Spleen (tissue), 11 donors: ENCODE measurements around the gene ARMCX4. TPM values are rescaled to one million over a fixed set of nuclear protein-coding genes. Genes with fewer than 3 reads are reported as not detected.
"Not testable (repeated sequence)": the region's sequence is repeated elsewhere in the genome, so short reads cannot be mapped to it uniquely, and the experiment has no call there.

Source experiments
- DNase-seq: peaks from one replicate; pipeline ENCODE4 v3.0.0-alpha.2; 2020
- H3K27ac ChIP-seq, 8 donors: fragments of 200-600 bp; sonication (generic) in 7 of 8; 1 replicate in 4 of 8; 2 replicates in 4 of 8; pipeline versions ENCODE4 v1.5.0 to v1.8.0; 2016 to 2021; ENCODE audit warnings: inconsistent platforms in 4 of 8, mild to moderate bottlenecking in 4 of 8, moderate library complexity in 1 of 8
- H3K27me3 ChIP-seq, 7 donors: fragments of 200-600 bp; sonication (generic) in 6 of 7; replicated peaks in 1 of 7; 1 replicate in 4 of 7; 2 replicates in 3 of 7; pipeline versions ENCODE4 v1.5.0 to v1.8.0; 2016 to 2021; ENCODE audit warnings: inconsistent platforms in 3 of 7, mild to moderate bottlenecking in 1 of 7
- H3K36me3 ChIP-seq, 6 donors: fragments of 200-600 bp; sonication (generic) in 5 of 6; 1 replicate in 4 of 6; 2 replicates in 2 of 6; pipeline versions ENCODE4 v1.5.0 to v1.8.0; 2016 to 2021; ENCODE audit warnings: inconsistent platforms in 2 of 6
- H3K4me1 ChIP-seq, 6 donors: fragments of 200-600 bp; sonication (generic) in 5 of 6; 1 replicate in 3 of 6; 2 replicates in 3 of 6; pipeline versions ENCODE4 v1.5.0 to v1.8.0; 2016 to 2021; ENCODE audit warnings: inconsistent platforms in 3 of 6
- H3K4me3 ChIP-seq, 8 donors: fragments of 200-600 bp; sonication (generic) in 7 of 8; 1 replicate in 4 of 8; 2 replicates in 4 of 8; pipeline versions ENCODE4 v1.5.0 to v1.8.0; 2016 to 2021; ENCODE audit warnings: inconsistent platforms in 4 of 8, mild to moderate bottlenecking in 4 of 8, moderate library complexity in 2 of 8
- H3K9me3 ChIP-seq, 8 donors: fragments of 200-600 bp; sonication (generic) in 7 of 8; 1 replicate in 4 of 8; 2 replicates in 4 of 8; pipeline versions ENCODE4 v1.5.0 to v1.8.0; 2016 to 2021; ENCODE audit warnings: inconsistent platforms in 4 of 8
- POLR2A ChIP-seq, 3 donors: fragments of 450-650 bp; IDR thresholded peaks; one replicate each; pipeline ENCODE4 v1.5.1; 2017; ENCODE audit warnings: antibody characterized with exemption in 3 of 3, mild to moderate bottlenecking in 1 of 3
- POLR2AphosphoS5 ChIP-seq, 3 donors: sonication (generic); formaldehyde crosslinking; IDR thresholded peaks; one replicate each; pipeline ENCODE4 v1.5.1; 2017; ENCODE audit warnings: antibody characterized with exemption in 3 of 3
- WGBS, 5 donors: extraction: QIAGEN DNeasy Blood & Tissue Kit in 3 of 5; methylation state at CpG; one replicate each; pipeline versions ENCODE4 v1.1.5 to v1.1.7; 2013 to 2018; 5-methylcytosine and 5-hydroxymethylcytosine counted together
- intact Hi-C: fragments of 100-400 bp; cut with DNase I; formaldehyde crosslinking; loops from one replicate; pipeline ENCODE4 v1.15.0; 2023; ENCODE audit warnings: low total_unique reads
- polyA plus RNA-seq, 3 donors: library from polyadenylated mRNA; stranded (reverse); fragments of 200-250 nt; gene quantifications; one replicate each; pipeline ENCODE4 v1.2.1, GENCODE V29; 2013
- total RNA-seq, 7 donors: library from RNA; depleted of rRNA in 3 of 7; stranded (reverse); fragments of >200 nt in 3 of 7; fragmentation: NEBNext Ultra II Directional in 4 of 7; extraction: Animal tissue kit (Norgen Biotek cat#: 25700) in 4 of 7; gene quantifications; one replicate each; pipeline versions ENCODE4 v1.1.0 to v1.2.1, GENCODE V29; 2016 to 2021
- TF ChIP-seq, protein P1 (sequence below), 11 experiments: fragments of 200-600 bp in 7 of 11; fragments of 450-650 bp in 4 of 11; sonication (generic) in 4 of 11; IDR thresholded peaks in 8 of 11; conservative IDR thresholded peaks in 3 of 11; 1 replicate in 7 of 11; 2 replicates in 4 of 11; pipeline versions ENCODE4 v1.4.0 to v1.8.0; 2016 to 2021; ENCODE audit warnings: antibody characterized with exemption in 11 of 11, inconsistent platforms in 4 of 11, mild to moderate bottlenecking in 1 of 11
- donor health status: healthy with polysubstance abuse.
- donor health status: DM: no; HTN: no; CAD: no; lungs with moderate emphysema.
- donor health status: DM: no; HTN: no; CAD: no.
- donor health status: Bipolar disorder and iron deficiency.
- donor health status: healthy.
- donor health status: DM: no; HTN: no; CAD: no.
- donor health status: DM: yes; HTN: yes; CAD: no.

The ARMCX4 gene
- total and polyA plus RNA-seq, 10 donors, result 4.0 to 20.3 (median 12.9) TPM

- DNase-seq, result no peak
- Histone ChIP-seq H3K4me1 (no peaks in the 10 kb centered on the region), H3K4me3 (no peak overlapping the region), H3K9me3 (no peaks in the 10 kb centered on the region), H3K27ac (no peak overlapping the region), H3K27me3 (no peaks in the 10 kb centered on the region), H3K36me3 (no peaks in the 10 kb centered on the region)
- WGBS, 5 donors, result 82 to 100% (median 91%) methylated on average over 2 to 4 of the region's 4 CpGs
- TF ChIP-seq, protein P1, sequence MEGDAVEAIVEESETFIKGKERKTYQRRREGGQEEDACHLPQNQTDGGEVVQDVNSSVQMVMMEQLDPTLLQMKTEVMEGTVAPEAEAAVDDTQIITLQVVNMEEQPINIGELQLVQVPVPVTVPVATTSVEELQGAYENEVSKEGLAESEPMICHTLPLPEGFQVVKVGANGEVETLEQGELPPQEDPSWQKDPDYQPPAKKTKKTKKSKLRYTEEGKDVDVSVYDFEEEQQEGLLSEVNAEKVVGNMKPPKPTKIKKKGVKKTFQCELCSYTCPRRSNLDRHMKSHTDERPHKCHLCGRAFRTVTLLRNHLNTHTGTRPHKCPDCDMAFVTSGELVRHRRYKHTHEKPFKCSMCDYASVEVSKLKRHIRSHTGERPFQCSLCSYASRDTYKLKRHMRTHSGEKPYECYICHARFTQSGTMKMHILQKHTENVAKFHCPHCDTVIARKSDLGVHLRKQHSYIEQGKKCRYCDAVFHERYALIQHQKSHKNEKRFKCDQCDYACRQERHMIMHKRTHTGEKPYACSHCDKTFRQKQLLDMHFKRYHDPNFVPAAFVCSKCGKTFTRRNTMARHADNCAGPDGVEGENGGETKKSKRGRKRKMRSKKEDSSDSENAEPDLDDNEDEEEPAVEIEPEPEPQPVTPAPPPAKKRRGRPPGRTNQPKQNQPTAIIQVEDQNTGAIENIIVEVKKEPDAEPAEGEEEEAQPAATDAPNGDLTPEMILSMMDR (IDR thresholded peaks at IDR 0.05 in 8 of 11, conservative IDR thresholded peaks at IDR 0.05 in 3 of 11), result no peak
- TF ChIP-seq POLR2A (IDR thresholded peaks at IDR 0.05) (no peak), POLR2AphosphoS5 (IDR thresholded peaks at IDR 0.05) (no peak)
- intact Hi-C loops, result no loop called here
Measured at GRCh38 chrX:101491943-101492342, 6.7 kb downstream of the ARMCX4 start.

- 86 to 100% (median 98%) methylated on average over 1 of the region's 1 CpG; no CpG with 5 or more reads in 1 of the 5 donors for WGBS, 5 donors
- Histone ChIP-seq H3K27ac (no peak overlapping the region), H3K27me3 (no peaks in the 10 kb centered on the region), H3K4me3 (no peak overlapping the region), H3K36me3 (no peaks in the 10 kb centered on the region), H3K9me3 (no peaks in the 10 kb centered on the region), H3K4me1 (no peaks in the 10 kb centered on the region)
- intact Hi-C loops, result no loop called here
- TF ChIP-seq POLR2A (IDR thresholded peaks at IDR 0.05), result no peak
- TF ChIP-seq POLR2AphosphoS5 (IDR thresholded peaks at IDR 0.05), result no peak
- TF ChIP-seq, protein P1 (IDR thresholded peaks at IDR 0.05 in 8 of 11, conservative IDR thresholded peaks at IDR 0.05 in 3 of 11), result no peak
- DNase-seq, result no peak
Measured at GRCh38 chrX:101493225-101493624, 8.0 kb downstream of the ARMCX4 start.

GRCh38 chrX:101502929-101503328, 17.7 kb downstream of the ARMCX4 start:
- H3K4me3 ChIP-seq, intact Hi-C loops, H3K4me1 ChIP-seq, H3K27me3 ChIP-seq, H3K27ac ChIP-seq, DNase-seq, H3K9me3 ChIP-seq, H3K36me3 ChIP-seq: not testable (repeated sequence)
- WGBS, 5 donors, result 92 to 100% (median 100%) methylated on average over 1 of the region's 1 CpG

DNA sequence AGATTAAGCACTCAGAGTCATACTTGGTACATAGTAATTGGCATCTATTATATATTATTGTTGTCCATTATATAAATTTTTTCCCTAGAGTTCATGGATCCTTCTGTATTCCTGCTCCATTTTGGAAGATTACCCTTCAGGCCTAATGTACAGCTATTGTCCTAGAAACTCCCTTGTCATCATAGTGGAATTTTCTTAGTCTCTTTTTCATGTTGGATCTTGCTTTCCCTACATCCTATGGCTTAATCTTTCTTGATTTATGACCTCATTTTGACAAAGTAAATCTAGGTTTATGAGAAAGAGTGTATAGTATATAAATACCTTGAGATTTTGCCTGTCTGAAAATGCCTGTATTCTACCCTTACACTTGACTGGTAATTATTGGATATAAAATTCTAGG, 22.1 kb downstream of the ARMCX4 start:
- intact Hi-C loops, result no loop called here
- TF ChIP-seq, protein P1 (IDR thresholded peaks at IDR 0.05 in 8 of 11, conservative IDR thresholded peaks at IDR 0.05 in 3 of 11), result no peak
- TF ChIP-seq POLR2AphosphoS5 (IDR thresholded peaks at IDR 0.05), result no peak
- TF ChIP-seq POLR2A (IDR thresholded peaks at IDR 0.05), result no peak
- Histone ChIP-seq H3K27ac (no peak overlapping the region), H3K9me3 (no peaks in the 10 kb centered on the region), H3K4me3 (no peak overlapping the region), H3K4me1 (no peaks in the 10 kb centered on the region), H3K27me3 (no peaks in the 10 kb centered on the region), H3K36me3 (no peaks in the 10 kb centered on the region)
- DNase-seq, result no peak

DNA sequence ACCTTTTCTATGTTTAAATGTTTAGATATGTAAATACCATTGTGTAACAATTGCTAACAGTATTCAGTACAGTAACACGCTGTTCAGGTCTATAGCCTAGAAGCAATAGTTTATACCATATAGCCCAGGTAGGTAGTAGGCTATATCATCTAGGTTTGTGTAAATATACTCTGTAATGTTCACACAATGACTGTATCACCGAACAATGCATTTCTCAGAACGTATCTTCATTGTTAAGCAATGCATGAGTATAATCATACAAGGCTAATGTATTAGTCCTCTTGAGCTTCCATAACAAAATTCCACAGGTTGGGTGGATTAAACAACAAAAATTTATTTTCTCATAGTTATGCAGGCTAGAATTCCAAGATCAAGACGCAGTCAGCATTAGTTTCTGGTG, 22.7 kb downstream of the ARMCX4 start:
- Histone ChIP-seq H3K36me3 (no peaks in the 10 kb centered on the region), H3K9me3 (no peaks in the 10 kb centered on the region), H3K4me3 (no peak overlapping the region), H3K27me3 (no peaks in the 10 kb centered on the region), H3K27ac (no peak overlapping the region), H3K4me1 (no peaks in the 10 kb centered on the region)
- TF ChIP-seq POLR2AphosphoS5 (IDR thresholded peaks at IDR 0.05) (no peak), POLR2A (IDR thresholded peaks at IDR 0.05) (no peak)
- TF ChIP-seq, protein P1 (IDR thresholded peaks at IDR 0.05 in 8 of 11, conservative IDR thresholded peaks at IDR 0.05 in 3 of 11), result no peak
- 76 to 99% (median 95%) methylated on average over 4 of the region's 4 CpGs for WGBS, 5 donors
- intact Hi-C loops, result no loop called here
- DNase-seq, result no peak
